Activated B cell treated with CpG ODN at 0.5 μM for 24 hours (primary cell): Measurements from ENCODE around the gene ZNF568. TPM values are rescaled to one million over a fixed set of nuclear protein-coding genes. Genes with fewer than 3 reads are reported as not detected.

Source experiments
- ATAC-seq: fragments of 200-7000 bp; cut with Tn5 transposase; one replicate; pipeline ENCODE4 v1.10.0; 2021; ENCODE audit warnings: low read depth, mild to moderate bottlenecking, moderate library complexity
- CTCF ChIA-PET: fragments of 350-600 bp; sonication (Branson Sonifier 250); formaldehyde crosslinking; loops from one replicate; lab custom pipeline; 2021; ENCODE audit warnings: antibody characterized with exemption; lab: Charles Lee
- POLR2A ChIA-PET: fragments of 350-600 bp; sonication (Branson Sonifier 250); formaldehyde crosslinking; loops from one replicate; lab custom pipeline; 2021; ENCODE audit warnings: antibody characterized with exemption; lab: Charles Lee
- DNase-seq: peaks from one replicate; pipeline ENCODE4 v3.0.0; 2022
- H3K27ac Mint-ChIP-seq: one replicate; pipeline ENCODE4 v1.8.0; 2020; ENCODE audit warnings: mixed read lengths
- H3K27me3 Mint-ChIP-seq: one replicate; pipeline ENCODE4 v1.8.0; 2021; ENCODE audit warnings: mixed read lengths
- H3K36me3 Mint-ChIP-seq: one replicate; pipeline ENCODE4 v1.8.0; 2021; ENCODE audit warnings: low read depth, mixed read lengths
- H3K4me1 Mint-ChIP-seq: one replicate; pipeline ENCODE4 v1.8.0; 2021; ENCODE audit warnings: mixed read lengths
- H3K4me3 Mint-ChIP-seq: one replicate; pipeline ENCODE4 v1.8.0; 2020; ENCODE audit warnings: mild to moderate bottlenecking, mixed read lengths
- H3K9me3 Mint-ChIP-seq: one replicate; pipeline ENCODE4 v1.8.0; 2020; ENCODE audit warnings: mixed read lengths
- CTCF ChIP-seq: fragments of 200-600 bp; IDR thresholded peaks from one replicate; pipeline ENCODE4 v1.8.0; 2022; ENCODE audit warnings: antibody characterized with exemption, mild to moderate bottlenecking
- intact Hi-C: fragments of 100-400 bp; cut with micrococcal nuclease; formaldehyde crosslinking; loops from one replicate; pipeline ENCODE4 v1.15.1; 2024
- total RNA-seq: library from RNA; stranded (reverse); gene quantifications from 2 replicates; pipeline ENCODE4 v1.2.3, GENCODE V29; 2022

Gene ZNF568
- total RNA-seq, 1 donor from 2014 or later, result 13.4 TPM

GRCh38 chr19:36997152-36997842, 81.2 kb downstream of the ZNF568 start:
- no peak overlapping the region for H3K4me3 Mint-ChIP-seq
- H3K36me3 Mint-ChIP-seq, result peaks cover 59% of the 10 kb centered on the region
- ChIA-PET CTCF (no interaction called here), POLR2A (no interaction called here)
- TF ChIP-seq CTCF, result no peak
- no peaks in the 10 kb centered on the region for H3K4me1 Mint-ChIP-seq
- intact Hi-C loops, result no loop called here
- no peaks in the 10 kb centered on the region for H3K27me3 Mint-ChIP-seq
- ATAC-seq (no peak), DNase-seq (no peak)
- H3K27ac Mint-ChIP-seq, result no peak overlapping the region
- peaks cover 46% of the 10 kb centered on the region for H3K9me3 Mint-ChIP-seq

- ATAC-seq (no peak), DNase-seq (no peak)
- Mint-ChIP-seq H3K4me1 (no peaks in the 10 kb centered on the region), H3K27me3 (no peaks in the 10 kb centered on the region), H3K9me3 (peaks cover 44% of the 10 kb centered on the region), H3K36me3 (peaks cover 54% of the 10 kb centered on the region), H3K27ac (no peak overlapping the region), H3K4me3 (no peak overlapping the region)
- intact Hi-C loops, result no loop called here
- no peak for TF ChIP-seq CTCF
- ChIA-PET CTCF (interaction anchor here (1.3 kb wide), 1 partner anchor 11 kb away, joined by 3 read pairs; no protein-coding TSS in a partner anchor), POLR2A (no interaction called here)
These were observed 81.7 kb downstream of the ZNF568 start for GRCh38 chr19:36997843-36998235.

- no peak for TF ChIP-seq CTCF
- CTCF ChIA-PET, result interaction anchor here (1.3 kb wide), 1 partner anchor 13 kb away, joined by 3 read pairs; no protein-coding TSS in a partner anchor
- peaks cover 40% of the 10 kb centered on the region for H3K36me3 Mint-ChIP-seq
- H3K27ac Mint-ChIP-seq, result no peak overlapping the region
- POLR2A ChIA-PET, result no interaction called here
- ATAC-seq (no peak), DNase-seq (no peak)
- peaks cover 31% of the 10 kb centered on the region for H3K9me3 Mint-ChIP-seq
- no peaks in the 10 kb centered on the region for H3K27me3 Mint-ChIP-seq
- H3K4me1 Mint-ChIP-seq, result no peaks in the 10 kb centered on the region
- H3K4me3 Mint-ChIP-seq, result no peak overlapping the region
- intact Hi-C loops, result no loop called here
These were observed 83.2 kb downstream of the ZNF568 start for GRCh38 chr19:36999313-36999712.

GRCh38 chr19:37007587-37008220, 91.6 kb downstream of the ZNF568 start:
- intact Hi-C loops, result no loop called here
- peaks cover 6% of the 10 kb centered on the region for H3K36me3 Mint-ChIP-seq
- peak; percentile 31 for DNase-seq
- ChIA-PET POLR2A (no interaction called here), CTCF (no interaction called here)
- H3K4me3 Mint-ChIP-seq, result peak overlapping the region; percentile 81
- H3K27ac Mint-ChIP-seq, result peak overlapping the region; percentile 24
- peaks cover 2% of the 10 kb centered on the region for H3K4me1 Mint-ChIP-seq
- peak; percentile 49 for ATAC-seq
- no peaks in the 10 kb centered on the region for H3K27me3 Mint-ChIP-seq
- no peak for TF ChIP-seq CTCF
- H3K9me3 Mint-ChIP-seq, result peaks cover 7% of the 10 kb centered on the region

GRCh38 chr19:37009871-37010270, 93.7 kb downstream of the ZNF568 start:
- intact Hi-C loops, result no loop called here
- TF ChIP-seq CTCF, result no peak
- DNase-seq (no peak), ATAC-seq (no peak)
- ChIA-PET POLR2A (no interaction called here), CTCF (no interaction called here)
- no peak overlapping the region for H3K4me3 Mint-ChIP-seq
- H3K36me3 Mint-ChIP-seq, result peaks cover 6% of the 10 kb centered on the region
- peaks cover 2% of the 10 kb centered on the region for H3K4me1 Mint-ChIP-seq
- no peaks in the 10 kb centered on the region for H3K27me3 Mint-ChIP-seq
- H3K9me3 Mint-ChIP-seq, result peaks cover 15% of the 10 kb centered on the region
- no peak overlapping the region for H3K27ac Mint-ChIP-seq
